Heart right ventricle (tissue), 16 donors: ENCODE results near the gene NAALADL1. TPM values are rescaled to one million over a fixed set of nuclear protein-coding genes. Genes with fewer than 3 reads are reported as not detected.

Experiments used
- ATAC-seq, 8 donors: fragments of 200-7000 bp; cut with Tn5 transposase; one replicate each; pipeline ENCODE4 v1.9.1; 2020; ENCODE audit warnings: mild to moderate bottlenecking in 8 of 8, moderate library complexity in 8 of 8, moderate number of reproducible peaks in 1 of 8
- DNase-seq, 2 donors: peaks; one replicate each; pipeline ENCODE4 v3.0.0-alpha.2; 2020
- H3K27ac ChIP-seq, 10 donors: fragments of 200-600 bp; sonication (generic) in 2 of 10; one replicate each; pipeline versions ENCODE4 v1.5.0 to v1.8.0; 2020 to 2022; ENCODE audit warnings: mild to moderate bottlenecking in 3 of 10
- H3K27me3 ChIP-seq, 7 donors: fragments of 200-600 bp; one replicate each; pipeline ENCODE4 v1.8.0; 2021 to 2022; ENCODE audit warnings: mild to moderate bottlenecking in 2 of 7
- H3K36me3 ChIP-seq, 9 donors: fragments of 200-600 bp; sonication (generic) in 1 of 9; one replicate each; pipeline versions ENCODE4 v1.5.0 to v1.8.0; 2020 to 2022; ENCODE audit warnings: mild to moderate bottlenecking in 2 of 9
- H3K4me1 ChIP-seq, 9 donors: fragments of 200-600 bp; sonication (generic) in 1 of 9; one replicate each; pipeline versions ENCODE4 v1.5.0 to v1.8.0; 2020 to 2022; ENCODE audit warnings: mild to moderate bottlenecking in 4 of 9
- H3K4me3 ChIP-seq, 10 donors: fragments of 200-600 bp; sonication (generic) in 2 of 10; one replicate each; pipeline versions ENCODE4 v1.5.0 to v1.8.0; 2020 to 2022; ENCODE audit warnings: mild to moderate bottlenecking in 7 of 10, moderate library complexity in 2 of 10
- H3K9me3 ChIP-seq, 11 donors: fragments of 200-600 bp in 10 of 11; sonication (generic) in 2 of 11; one replicate each; pipeline versions ENCODE4 v1.5.0 to v1.8.0; 2013 to 2022; ENCODE audit warnings: mild to moderate bottlenecking in 2 of 11, control low read depth in 1 of 11, moderate library complexity in 1 of 11
- CTCF ChIP-seq, 9 donors: fragments of 200-600 bp; sonication (generic) in 2 of 9; IDR thresholded peaks; one replicate each; pipeline versions ENCODE4 v1.5.0 to v1.8.0; 2021 to 2022; ENCODE audit warnings: antibody characterized with exemption in 9 of 9, mild to moderate bottlenecking in 5 of 9, moderate library complexity in 1 of 9
- WGBS, 2 donors: extraction: QIAGEN DNeasy Blood & Tissue Kit; methylation state at CpG; one replicate each; pipeline ENCODE4 v1.1.7; 2013; ENCODE audit warnings: inconsistent platforms in 1 of 2; 5-methylcytosine and 5-hydroxymethylcytosine counted together
- intact Hi-C, 10 donors: fragments of 100-400 bp; cut with DNase I; formaldehyde crosslinking; loops; one replicate each; pipeline versions ENCODE4 v1.11.1 to v1.14.2; 2022
- polyA plus RNA-seq, 2 donors: library from polyadenylated mRNA; stranded (reverse); fragments of 200-250 nt; gene quantifications; one replicate each; pipeline ENCODE4 v1.2.3, GENCODE V29; 2013
- total RNA-seq, 10 donors: library from RNA; stranded (reverse); fragmentation: NEBNext Ultra II Directional in 3 of 10; extraction: Animal tissue kit (Norgen Biotek cat#: 25700) in 3 of 10; gene quantifications; one replicate each; pipeline versions ENCODE4 v1.2.1 to v1.2.4, GENCODE V29; 2021 to 2023
- donor health status: Arrhythmogenic right ventricular cardiomyopathy.
- donor health status: ischemic (EF 13 %, LVEDD 7.1; RV severe dilation, severe dysfunction).
- donor health status: healthy with polysubstance abuse.
- donor health status: DM: no; HTN: yes; CAD: no.
- donor health status: DM: no; HTN: no; CAD: no.
- donor health status: ischemic (EF 25% LVEDD 6.9; RV normal size, moderate dysfunction).
- donor health status: ischemic (EF 25% LVEDD 5.7; RV mildly dilated, moderate dysfunction).
- donor health status: healthy.
- donor health status: DM: yes; HTN: yes; CAD: no.
- donor health status: Ischemic cardiomyopathy.
- donor health status: ischemic (EF 35%, LVEDD 5.7; RV mildly dilated, moderate dysfunction).
- donor health status: nonischemic (EF 11% LVEDD 7.7; RV severe dilation, severe dysfunction).
- donor health status: DM: yes; HTN: yes; CAD: no.
- donor health status: PGD.
- donor health status: ischemic (EF 29% LVEDD 5.4; RV normal size, mild dysfunction).
- donor health status: nonischemic (EF 23%, LVEDD 6.1; RV moderate dilation, normal function).

Gene NAALADL1
- total and polyA plus RNA-seq, 12 donors = 2.1 to 9.1 (median 3.9) TPM

- Histone ChIP-seq H3K4me3 (no peak overlapping the region), H3K27me3 (peaks cover 0 to 2% (median 0%) of the 10 kb centered on the region in 7 donors), H3K27ac (no peak overlapping the region), H3K4me1 (no peaks in the 10 kb centered on the region), H3K36me3 (no peaks in the 10 kb centered on the region), H3K9me3 (no peaks in the 10 kb centered on the region)
- ATAC-seq (peak in 1 of 8 donors; percentile 44), DNase-seq (no peak)
- no peak for TF ChIP-seq CTCF (IDR thresholded peaks at IDR 0.05)
- intact Hi-C loops = no loop called here
- WGBS, 2 donors = 61 to 69% methylated on average over 4 of the region's 4 CpGs
Measured at GRCh38 chr11:65071907-65072630, 13.7 kb upstream of the NAALADL1 start.

DNA sequence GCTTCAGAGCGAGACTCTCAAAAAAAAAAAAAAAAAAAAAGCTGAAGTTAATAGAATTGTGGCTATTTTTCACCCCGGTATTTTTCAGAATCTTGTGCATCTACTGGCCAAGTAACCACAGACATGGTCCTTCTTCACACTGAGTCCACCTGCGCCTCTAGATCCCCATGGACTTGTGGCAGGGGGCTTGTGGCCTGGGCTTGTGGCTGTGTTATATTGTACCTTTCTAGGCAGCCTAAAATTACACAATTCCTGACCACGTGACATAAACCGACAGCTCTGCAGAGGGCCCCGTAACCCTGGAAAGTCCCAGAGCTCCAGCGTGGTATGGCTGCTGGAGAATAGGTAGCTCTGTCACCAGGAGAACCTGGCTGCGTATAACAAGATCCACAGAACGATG, 10.9 kb upstream of the NAALADL1 start:
- Histone ChIP-seq H3K4me1 (no peaks in the 10 kb centered on the region), H3K36me3 (no peaks in the 10 kb centered on the region), H3K4me3 (no peak overlapping the region), H3K27me3 (peaks cover 0 to 8% (median 0%) of the 10 kb centered on the region in 7 donors), H3K27ac (no peak overlapping the region), H3K9me3 (no peaks in the 10 kb centered on the region)
- no peak for ATAC-seq
- TF ChIP-seq CTCF (IDR thresholded peaks at IDR 0.05) = no peak
- WGBS, 2 donors = 72 to 73% methylated on average over 9 of the region's 9 CpGs
- intact Hi-C loops = no loop called here
- no peak for DNase-seq

- 80 to 84% methylated on average over 10 of the region's 10 CpGs for WGBS, 2 donors
- no peak overlapping the region for H3K27ac ChIP-seq
- DNase-seq (no peak), ATAC-seq (peak in 1 of 8 donors; percentile 13)
- H3K4me1 ChIP-seq = no peaks in the 10 kb centered on the region
- H3K9me3 ChIP-seq = no peaks in the 10 kb centered on the region
- no peaks in the 10 kb centered on the region for H3K36me3 ChIP-seq
- H3K27me3 ChIP-seq = peaks cover 0 to 8% (median 0%) of the 10 kb centered on the region in 7 donors
- TF ChIP-seq CTCF (IDR thresholded peaks at IDR 0.05) = no peak
- intact Hi-C loops = no loop called here
- H3K4me3 ChIP-seq = no peak overlapping the region
Measured at GRCh38 chr11:65067446-65067845, 9.1 kb upstream of the NAALADL1 start.

DNA sequence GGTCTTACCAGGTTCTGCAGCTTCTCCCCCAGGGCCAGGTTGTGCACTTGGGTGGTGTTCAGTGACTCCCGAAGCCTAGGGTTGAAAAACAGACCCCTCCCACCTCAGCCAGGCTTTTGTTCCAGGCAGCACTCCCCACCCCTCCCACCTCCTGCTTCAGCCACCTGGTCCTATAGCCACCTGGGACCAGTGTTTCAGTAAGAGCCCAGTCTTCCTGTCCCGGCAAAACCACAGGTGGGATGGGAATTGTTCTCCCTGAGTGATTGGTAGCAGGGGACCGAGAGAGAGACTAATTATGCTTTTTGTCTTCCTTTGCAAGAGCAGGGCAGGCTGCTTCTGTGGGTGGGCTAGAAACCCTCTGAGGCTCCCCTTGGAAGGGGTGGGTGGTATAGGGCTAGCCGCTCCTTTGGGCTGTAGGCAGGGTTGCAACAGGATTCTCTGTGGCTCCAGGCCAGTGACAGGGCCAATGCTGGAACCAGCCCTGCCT, 8.5 kb upstream of the NAALADL1 start:
- Histone ChIP-seq H3K9me3 (no peaks in the 10 kb centered on the region), H3K4me1 (no peaks in the 10 kb centered on the region), H3K27ac (no peak overlapping the region), H3K27me3 (peaks cover 0 to 8% (median 0%) of the 10 kb centered on the region in 7 donors), H3K4me3 (no peak overlapping the region), H3K36me3 (no peaks in the 10 kb centered on the region)
- 77 to 86% methylated on average over 4 of the region's 4 CpGs for whole genome bisulfite sequencing, 2 donors
- ATAC-seq (no peak), DNase-seq (no peak)
- intact Hi-C loops = no loop called here
- TF ChIP-seq CTCF (IDR thresholded peaks at IDR 0.05) = no peak
